NCI-H774 (cell line): Measurements from ENCODE around the gene GBP5.
"Not testable (repeated sequence)": the region's sequence is repeated elsewhere in the genome, so short reads cannot be mapped to it uniquely, and the experiment has no call there.

ENCODE experiments used
- DNase-seq: peaks from one replicate; lab custom pipeline; 2025; lab: John Stamatoyannopoulos, UW

The GBP5 gene

GRCh38 chr1:89272269-89273041 is at the start of gene GBP5:
Gene GBP5, minus strand, starts transcription at chr1:89272860. Its CDS starts 3,305 bp downstream, at chr1:89269555.
- not testable (repeated sequence) for DNase-seq

- no peak for DNase-seq
Observed at GRCh38 chr1:89322402-89322801, 49.7 kb upstream of the GBP5 start.

- DNase-seq, result no peak
Observed at GRCh38 chr1:89312572-89312971, 39.9 kb upstream of the GBP5 start.

- DNase-seq, result no peak
Observed at GRCh38 chr1:89311757-89312156, 39.1 kb upstream of the GBP5 start.

GRCh38 chr1:89310976-89311375 is 38.3 kb upstream of the GBP5 start:
- no peak for DNase-seq

- no peak for DNase-seq
Observed at GRCh38 chr1:89310505-89310904, 37.8 kb upstream of the GBP5 start.

- DNase-seq, result no peak
Observed at GRCh38 chr1:89309828-89310227, 37.2 kb upstream of the GBP5 start.

- DNase-seq, result no peak
Observed at GRCh38 chr1:89306273-89306672, 33.6 kb upstream of the GBP5 start.

- no peak for DNase-seq
Observed at GRCh38 chr1:89305493-89305892, 32.8 kb upstream of the GBP5 start.

- DNase-seq, result no peak
Observed at GRCh38 chr1:89304572-89305230, 32.0 kb upstream of the GBP5 start.

GRCh38 chr1:89302697-89303332 is 30.2 kb upstream of the GBP5 start:
- DNase-seq, result no peak

GRCh38 chr1:89299739-89300463 is 27.2 kb upstream of the GBP5 start:
- DNase-seq, result not testable (repeated sequence)

- no peak for DNase-seq
Observed at GRCh38 chr1:89298461-89298860, 25.8 kb upstream of the GBP5 start.

- no peak for DNase-seq
Observed at GRCh38 chr1:89295187-89295586, 22.5 kb upstream of the GBP5 start.

GRCh38 chr1:89291276-89291675 is 18.6 kb upstream of the GBP5 start:
- DNase-seq, result no peak

- no peak for DNase-seq
Observed at GRCh38 chr1:89288051-89288340, 15.3 kb upstream of the GBP5 start.

- DNase-seq, result no peak
Observed at GRCh38 chr1:89287181-89288050, 14.8 kb upstream of the GBP5 start.

- no peak for DNase-seq
Observed at GRCh38 chr1:89286549-89287180, 14.0 kb upstream of the GBP5 start.

GRCh38 chr1:89285745-89286380 is 13.2 kb upstream of the GBP5 start:
- no peak for DNase-seq

- DNase-seq, result not testable (repeated sequence)
Observed at GRCh38 chr1:89284078-89284763, 11.6 kb upstream of the GBP5 start.
